GM18511 (cell line): ENCODE results near the gene CHAF1A.

Experiments used
- ATAC-seq: cut with Tn5 transposase; IDR thresholded peaks from one replicate; pipeline ENCODE4 v1.9.1; 2021; ENCODE audit warnings: mild to moderate bottlenecking, moderate library complexity; ENCODE audit not compliant: unreplicated experiment

Gene CHAF1A

DNA sequence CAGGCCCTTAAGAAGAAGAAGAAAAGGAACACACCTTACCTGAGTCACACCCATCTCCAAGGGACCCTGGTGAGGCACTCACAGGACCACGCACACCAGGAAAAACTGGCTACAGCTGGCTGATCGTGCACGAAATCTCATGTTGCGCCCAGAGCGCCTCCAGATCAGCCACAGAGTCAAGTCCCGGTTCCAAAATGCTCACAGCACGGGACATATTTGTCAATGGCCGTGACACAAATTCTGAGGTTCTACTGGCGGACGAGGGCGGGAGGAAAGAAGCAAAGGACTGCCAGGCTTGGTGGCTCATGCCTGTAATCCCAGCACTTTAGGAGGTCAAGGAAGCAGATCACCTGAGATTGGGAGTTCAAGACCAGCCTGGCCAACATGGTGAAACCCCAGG lies 23.6 kb upstream of the CHAF1A start:
- no peak for ATAC-seq

DNA sequence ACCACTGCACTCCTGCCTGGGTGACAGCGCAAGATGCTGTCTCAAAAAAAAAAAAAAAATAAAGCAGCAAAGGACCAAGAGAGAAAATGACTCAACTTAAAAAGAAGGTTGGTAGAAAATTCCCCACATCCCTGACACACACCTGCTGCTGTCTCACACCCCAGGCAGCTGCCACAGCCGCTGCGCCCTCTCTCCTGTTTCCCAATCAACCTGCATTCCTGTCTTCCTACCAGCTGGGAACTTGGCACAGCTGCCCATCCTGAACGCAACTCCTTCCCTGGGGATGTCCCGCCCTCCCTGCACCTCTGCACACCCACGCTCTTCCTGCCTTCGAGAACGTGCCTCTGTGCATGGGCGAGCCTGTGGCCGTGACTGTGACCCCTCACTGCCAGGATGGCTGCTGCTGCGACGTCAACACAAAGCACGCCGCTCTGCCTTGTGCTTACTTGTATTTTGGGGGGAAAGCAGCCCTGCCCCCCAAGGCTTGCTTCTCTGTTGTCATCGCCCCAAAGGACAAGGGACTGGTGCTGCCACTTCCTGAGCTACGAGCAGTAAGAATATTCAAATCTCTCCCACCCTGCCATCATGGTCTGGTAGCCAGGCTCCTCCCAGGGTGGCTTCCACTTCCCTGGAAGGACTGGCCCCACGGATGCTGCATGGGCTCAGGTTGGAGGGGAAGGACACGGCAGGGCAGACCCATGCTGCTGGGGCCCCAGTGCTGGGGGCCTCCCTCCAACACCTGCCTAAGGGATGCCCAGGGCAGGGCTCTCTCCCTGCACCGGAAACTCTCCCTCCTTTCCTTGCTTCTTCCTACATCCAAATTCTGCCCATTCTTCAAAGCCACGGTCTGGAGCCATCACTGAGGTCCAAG lies 22.8 kb upstream of the CHAF1A start:
- ATAC-seq, result peak; percentile 40

GRCh38 chr19:4380254-4380727 lies 22.1 kb upstream of the CHAF1A start:
- no peak for ATAC-seq

DNA sequence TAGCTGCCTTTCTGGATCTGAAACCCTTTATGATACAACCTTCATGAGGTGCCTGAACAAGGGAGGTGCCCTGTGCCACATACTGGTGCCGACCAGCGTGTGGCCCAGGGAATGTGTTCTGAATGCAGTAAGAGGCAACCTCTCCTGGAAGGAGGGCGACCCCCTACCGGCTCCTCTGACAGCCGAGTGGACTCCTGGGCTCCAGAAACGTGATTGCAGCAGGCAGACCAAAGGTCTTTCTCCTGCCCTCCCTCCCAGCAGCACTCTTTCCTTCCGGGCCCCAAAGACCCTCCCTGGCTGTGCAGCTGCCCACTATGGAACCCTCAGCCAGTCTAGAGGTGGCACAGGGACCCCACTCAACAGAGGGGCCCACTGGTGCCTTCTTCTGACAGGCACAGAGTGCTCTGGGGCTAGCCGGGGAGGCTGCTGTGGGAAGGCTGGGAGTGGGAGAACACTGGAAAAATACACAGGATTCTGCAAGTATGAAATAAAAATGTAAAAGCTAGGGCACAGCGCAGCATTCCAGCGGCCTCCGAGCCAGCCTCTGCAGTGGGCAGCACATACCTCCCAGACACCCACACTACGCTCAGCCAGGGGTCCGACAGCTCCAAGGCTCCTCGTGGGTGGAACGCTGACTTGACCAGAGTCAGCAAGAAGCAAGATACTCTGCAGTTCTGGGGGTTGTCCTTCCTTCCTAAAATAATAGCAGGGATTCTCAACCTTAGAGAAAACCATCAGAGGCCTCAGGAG lies 17.0 kb upstream of the CHAF1A start:
- no peak for ATAC-seq

- ATAC-seq, result no peak
These were observed 16.2 kb upstream of the CHAF1A start for GRCh38 chr19:4386041-4386782.

- no peak for ATAC-seq
These were observed 13.9 kb upstream of the CHAF1A start for GRCh38 chr19:4388337-4389063.

DNA sequence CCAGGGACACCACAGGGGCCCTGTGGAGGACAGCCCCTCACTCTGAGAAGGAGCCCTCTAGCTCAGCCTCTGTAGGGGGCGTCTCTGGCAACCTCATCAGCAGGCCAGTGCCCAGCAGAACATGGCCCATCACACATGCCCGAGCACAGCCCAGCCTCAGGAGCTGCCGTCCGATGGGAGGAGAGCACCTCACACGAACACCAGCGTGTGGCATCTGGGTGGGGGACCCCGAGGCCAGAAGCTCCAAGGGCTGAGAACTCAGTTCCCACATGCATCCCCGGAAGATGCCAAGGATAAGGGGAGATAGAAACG lies 13.4 kb upstream of the CHAF1A start:
- no peak for ATAC-seq

- no peak for ATAC-seq
These were observed 12.9 kb upstream of the CHAF1A start for GRCh38 chr19:4389511-4390016.

DNA sequence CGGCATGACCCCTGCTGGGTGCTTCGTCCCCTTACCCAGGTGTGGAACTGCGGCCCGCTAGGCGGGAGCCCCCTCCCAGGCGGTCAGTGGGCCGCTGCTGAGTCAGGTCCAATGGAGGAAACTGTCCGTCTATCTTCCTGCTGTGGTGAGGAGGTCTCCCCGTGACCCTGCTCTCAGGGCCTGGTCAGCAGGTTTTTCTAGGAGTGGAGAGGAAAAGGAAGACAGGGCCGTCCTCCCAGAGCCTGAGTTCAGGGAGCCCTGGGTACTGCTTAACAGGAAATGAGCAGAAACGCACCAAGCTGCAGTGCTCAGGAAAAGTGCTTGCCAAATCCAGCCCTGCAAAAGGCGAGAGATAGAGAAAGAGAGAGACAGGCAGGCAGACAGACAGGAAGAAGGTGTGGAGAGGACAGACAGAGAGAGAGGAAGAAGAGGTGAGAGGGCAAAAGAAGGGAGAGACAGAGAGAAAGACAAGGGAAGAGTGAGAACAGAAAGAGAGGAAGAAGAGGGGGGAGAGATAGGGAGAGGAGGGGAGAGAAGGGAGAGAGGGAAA lies 12.3 kb upstream of the CHAF1A start:
- ATAC-seq, result no peak

GRCh38 chr19:4390567-4391305 lies 11.7 kb upstream of the CHAF1A start:
- no peak for ATAC-seq

DNA sequence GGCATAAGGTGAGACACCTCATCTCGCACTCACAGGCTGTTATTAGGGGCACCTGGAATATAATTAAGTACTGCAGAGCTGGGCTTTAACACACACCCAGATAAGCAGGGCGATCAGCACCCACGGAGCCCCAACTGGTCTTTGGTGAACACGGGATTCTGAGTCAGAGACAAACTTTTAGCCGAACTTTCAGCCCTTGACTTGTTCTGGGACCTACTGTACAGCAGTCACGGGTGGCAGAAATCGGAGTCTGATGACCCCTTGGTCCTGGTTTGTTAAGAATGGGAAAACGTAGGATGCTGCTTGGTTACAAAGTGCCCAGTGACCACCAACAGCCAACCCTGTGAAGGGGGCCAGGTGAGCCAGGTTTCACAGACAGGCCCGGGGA lies 11.1 kb upstream of the CHAF1A start:
- ATAC-seq, result no peak

GRCh38 chr19:4391701-4392483 lies 10.5 kb upstream of the CHAF1A start:
- ATAC-seq, result no peak

- no peak for ATAC-seq
These were observed 8.4 kb upstream of the CHAF1A start for GRCh38 chr19:4393947-4394590.

DNA sequence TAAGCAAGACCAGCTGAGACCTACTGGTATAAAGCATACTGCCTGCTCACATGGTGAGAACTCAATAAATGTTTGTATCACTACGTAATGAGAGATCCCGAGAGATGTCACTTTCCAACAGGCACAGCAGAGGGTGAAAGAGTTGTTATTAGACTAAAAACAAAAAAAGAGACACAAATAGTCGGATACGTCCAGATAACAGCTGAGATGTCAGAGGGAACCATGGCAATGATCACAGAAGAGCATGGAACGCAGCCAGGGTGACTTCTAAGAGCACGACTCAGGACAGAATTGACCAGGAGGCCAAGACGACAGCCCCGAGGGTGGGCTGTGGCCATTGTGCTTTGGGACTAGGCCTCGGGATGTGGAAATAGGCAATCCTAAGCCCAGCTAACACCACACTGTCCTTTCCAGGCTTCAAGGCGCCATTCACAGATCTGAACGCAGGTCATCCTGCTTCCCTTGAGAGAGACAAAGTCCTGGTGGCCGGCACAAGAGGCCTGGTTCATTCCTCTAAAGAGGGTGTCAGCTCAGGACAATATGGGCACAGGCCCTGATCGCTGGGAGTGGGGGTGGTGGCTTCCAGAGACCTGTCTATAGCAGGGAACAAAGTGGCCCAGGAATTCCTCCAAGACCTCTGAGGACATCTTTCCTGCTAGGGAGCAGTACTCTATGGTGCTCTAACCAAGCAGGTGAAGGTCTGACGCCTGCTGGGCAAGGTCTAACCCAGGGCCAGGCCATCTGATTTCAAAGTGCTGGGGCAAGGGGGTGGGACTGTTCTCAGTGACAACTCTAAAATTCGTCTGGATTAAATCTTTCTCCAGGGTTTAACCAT lies 5.3 kb upstream of the CHAF1A start:
- ATAC-seq, result no peak

DNA sequence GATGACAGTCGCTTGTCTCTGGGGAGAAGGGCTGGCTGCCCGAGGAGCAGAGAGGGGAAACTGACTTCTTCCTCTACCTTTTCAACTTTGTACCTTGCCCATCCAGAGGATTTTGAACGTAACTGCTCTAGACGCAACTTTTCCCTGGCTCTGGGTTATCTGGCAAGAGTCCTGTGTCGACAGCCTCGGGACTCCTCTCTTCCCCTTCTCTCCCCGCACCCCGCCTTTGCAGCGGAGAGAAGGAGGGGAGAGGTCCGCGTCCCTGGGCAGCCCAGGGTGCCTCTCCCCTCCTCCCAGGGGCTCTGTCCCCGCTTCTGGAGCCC lies 2.7 kb upstream of the CHAF1A start:
- peak; percentile 18 for ATAC-seq

GRCh38 chr19:4400135-4400936 lies 2.1 kb upstream of the CHAF1A start, which contains the start of gene SH3GL1:
Gene SH3GL1, minus strand, starts transcription at chr19:4400547. Its CDS starts 179 bp downstream, at chr19:4400368.
- ATAC-seq, result peak; percentile 55

- ATAC-seq, result no peak
These were observed 670 bp upstream of the CHAF1A start for GRCh38 chr19:4401769-4402170.
